Prostate gland (tissue), 2 donors: ENCODE results near the gene B4GALNT2. TPM values are rescaled to one million over a fixed set of nuclear protein-coding genes. Genes with fewer than 3 reads are reported as not detected.

Experiments
- DNase-seq: peaks from one replicate; pipeline ENCODE4 v3.0.0-alpha.2; 2019; ENCODE audit warnings: low spot score
- H3K27ac ChIP-seq, 2 donors: fragments of 200-600 bp; sonication (generic); 2 replicates each; pipeline ENCODE4 v1.5.1; 2017 to 2019
- H3K27me3 ChIP-seq: fragments of 200-600 bp; sonication (generic); replicated peaks from 2 replicates; pipeline ENCODE4 v1.5.1; 2019; ENCODE audit not compliant: insufficient read depth
- H3K36me3 ChIP-seq, 2 donors: fragments of 200-600 bp; sonication (generic); 1 replicate in 1 of 2; 2 replicates in 1 of 2; pipeline versions ENCODE4 v1.5.1 to v1.8.1; 2017 to 2019
- H3K4me1 ChIP-seq: fragments of 200-600 bp; sonication (generic); replicated peaks from 2 replicates; pipeline ENCODE4 v1.5.1; 2019
- H3K4me3 ChIP-seq, 2 donors: fragments of 200-600 bp; sonication (generic); 2 replicates each; pipeline ENCODE4 v1.5.1; 2017 to 2019
- H3K9me3 ChIP-seq: fragments of 200-600 bp; sonication (generic); 2 replicates; pipeline ENCODE4 v1.5.1; 2017
- POLR2A ChIP-seq: fragments of 450-650 bp; IDR thresholded peaks from one replicate; pipeline ENCODE4 v1.6.1; 2016; ENCODE audit warnings: antibody characterized with exemption, mild to moderate bottlenecking
- POLR2AphosphoS5 ChIP-seq: sonication (generic); formaldehyde crosslinking; IDR thresholded peaks from one replicate; pipeline ENCODE4 v1.6.1; 2017; ENCODE audit warnings: antibody characterized with exemption
- WGBS: methylation state at CpG from one replicate; pipeline ENCODE4 v1.1.5; 2018; 5-methylcytosine and 5-hydroxymethylcytosine counted together
- intact Hi-C: fragments of 100-400 bp; cut with DNase I; formaldehyde crosslinking; loops from one replicate; pipeline ENCODE4 v1.14.2; 2022
- total RNA-seq, 2 donors: library from RNA; depleted of rRNA; stranded (reverse); fragments of >200 nt; gene quantifications; one replicate each; pipeline ENCODE4 v1.1.0, GENCODE V29; 2016
- TF ChIP-seq, protein P1 (sequence below), 4 experiments: fragments of 200-600 bp in 2 of 4; fragments of 450-650 bp in 2 of 4; sonication (generic) in 2 of 4; IDR thresholded peaks; 1 replicate in 3 of 4; 2 replicates in 1 of 4; pipeline ENCODE4 v1.5.1; 2016 to 2019; ENCODE audit warnings: antibody characterized with exemption in 4 of 4, mild to moderate bottlenecking in 2 of 4, moderate library complexity in 2 of 4

Gene B4GALNT2
- total RNA-seq, 2 donors from 2014 or later: not detected

DNA sequence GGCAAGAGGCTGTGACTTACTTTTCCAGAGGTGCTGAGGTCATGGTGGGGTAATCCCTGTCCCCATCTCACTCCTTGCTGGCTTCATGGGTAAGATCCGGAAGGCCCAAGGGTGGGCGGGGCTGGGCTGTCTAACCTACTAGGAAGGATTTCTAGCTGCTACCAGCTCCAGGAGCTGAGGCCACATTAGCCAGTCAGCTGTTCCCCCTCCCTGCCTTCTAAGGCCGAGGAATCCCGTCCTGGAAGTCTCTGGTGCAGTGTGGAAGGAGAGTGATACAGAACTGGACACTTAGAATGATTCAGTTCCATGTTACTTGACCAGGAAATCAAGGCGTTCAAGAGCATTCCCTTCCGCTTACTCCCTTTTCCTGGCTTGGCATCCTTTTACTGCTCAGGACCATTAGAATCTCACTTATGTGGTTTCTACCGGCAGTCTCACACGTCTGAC is 68.9 kb downstream of the B4GALNT2 start:
- Histone ChIP-seq H3K27me3 (no peaks in the 10 kb centered on the region), H3K9me3 (no peaks in the 10 kb centered on the region), H3K4me3 (no peak overlapping the region), H3K4me1 (no peaks in the 10 kb centered on the region), H3K27ac (no peak overlapping the region), H3K36me3 (no peaks in the 10 kb centered on the region)
- 72% methylated on average over 8 of the region's 8 CpGs for WGBS
- TF ChIP-seq, protein P1, sequence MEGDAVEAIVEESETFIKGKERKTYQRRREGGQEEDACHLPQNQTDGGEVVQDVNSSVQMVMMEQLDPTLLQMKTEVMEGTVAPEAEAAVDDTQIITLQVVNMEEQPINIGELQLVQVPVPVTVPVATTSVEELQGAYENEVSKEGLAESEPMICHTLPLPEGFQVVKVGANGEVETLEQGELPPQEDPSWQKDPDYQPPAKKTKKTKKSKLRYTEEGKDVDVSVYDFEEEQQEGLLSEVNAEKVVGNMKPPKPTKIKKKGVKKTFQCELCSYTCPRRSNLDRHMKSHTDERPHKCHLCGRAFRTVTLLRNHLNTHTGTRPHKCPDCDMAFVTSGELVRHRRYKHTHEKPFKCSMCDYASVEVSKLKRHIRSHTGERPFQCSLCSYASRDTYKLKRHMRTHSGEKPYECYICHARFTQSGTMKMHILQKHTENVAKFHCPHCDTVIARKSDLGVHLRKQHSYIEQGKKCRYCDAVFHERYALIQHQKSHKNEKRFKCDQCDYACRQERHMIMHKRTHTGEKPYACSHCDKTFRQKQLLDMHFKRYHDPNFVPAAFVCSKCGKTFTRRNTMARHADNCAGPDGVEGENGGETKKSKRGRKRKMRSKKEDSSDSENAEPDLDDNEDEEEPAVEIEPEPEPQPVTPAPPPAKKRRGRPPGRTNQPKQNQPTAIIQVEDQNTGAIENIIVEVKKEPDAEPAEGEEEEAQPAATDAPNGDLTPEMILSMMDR (IDR thresholded peaks at IDR 0.05): no peak
- TF ChIP-seq POLR2AphosphoS5 (no peak), POLR2A (no peak)
- intact Hi-C loops: no loop called here
- no peak for DNase-seq

DNA sequence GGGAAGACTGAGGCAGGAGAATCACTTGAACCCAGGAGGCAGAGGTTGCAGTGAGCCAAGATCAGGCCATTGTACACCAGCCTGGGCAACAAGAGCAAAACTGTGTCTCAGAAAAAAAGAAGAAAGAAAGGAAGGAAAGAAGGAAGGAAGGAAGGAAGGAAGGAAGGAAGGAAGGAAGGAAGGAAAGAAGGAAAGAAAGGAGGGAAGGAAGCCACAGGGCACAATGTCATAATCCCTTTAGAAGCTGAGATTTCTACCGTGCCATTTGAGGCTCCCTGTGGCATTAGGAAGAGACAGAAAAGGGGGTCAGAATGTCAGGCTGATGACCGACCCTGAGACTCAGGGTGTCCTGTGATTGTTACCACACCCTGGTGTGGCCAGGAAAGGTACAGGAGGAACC is 71.2 kb downstream of the B4GALNT2 start:
- no peak for TF ChIP-seq POLR2A
- no peak for TF ChIP-seq POLR2AphosphoS5
- TF ChIP-seq, protein P1 (IDR thresholded peaks at IDR 0.05): no peak
- intact Hi-C loops: no loop called here
- no peaks in the 10 kb centered on the region for H3K9me3 ChIP-seq

DNA sequence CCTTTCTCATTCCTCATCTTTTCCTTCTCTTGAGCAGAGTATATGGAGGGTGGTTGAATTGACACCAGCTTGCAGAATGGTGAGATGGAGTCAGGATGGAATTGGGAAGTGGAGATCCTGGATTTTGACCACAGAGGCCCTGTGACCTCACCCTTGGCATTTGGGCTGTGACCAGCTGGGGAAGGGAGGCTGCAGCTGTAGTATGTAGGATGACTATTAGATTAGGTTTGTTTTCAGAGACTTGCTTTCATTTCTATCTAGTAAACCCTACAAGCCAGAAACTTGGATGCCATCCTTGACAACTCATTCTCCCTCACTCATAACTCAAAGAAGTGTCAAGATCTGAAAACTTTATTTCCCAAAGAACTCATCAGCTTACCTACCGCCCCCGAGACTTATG is 71.9 kb downstream of the B4GALNT2 start:
- no peak for TF ChIP-seq POLR2A
- TF ChIP-seq, protein P1 (IDR thresholded peaks at IDR 0.05): no peak
- no peak for TF ChIP-seq POLR2AphosphoS5
- no peaks in the 10 kb centered on the region for H3K27me3 ChIP-seq
- intact Hi-C loops: no loop called here
- H3K9me3 ChIP-seq: no peaks in the 10 kb centered on the region
- DNase-seq: no peak
- no peaks in the 10 kb centered on the region for H3K36me3 ChIP-seq
- no peaks in the 10 kb centered on the region for H3K4me1 ChIP-seq
- 93% methylated on average over 2 of the region's 2 CpGs for WGBS
- H3K4me3 ChIP-seq: no peak overlapping the region
- no peak overlapping the region for H3K27ac ChIP-seq

More for the DNA sequence above, 71.2 kb downstream of the B4GALNT2 start:
- Histone ChIP-seq H3K27ac (no peak overlapping the region), H3K4me1 (no peaks in the 10 kb centered on the region), H3K27me3 (no peaks in the 10 kb centered on the region), H3K36me3 (no peaks in the 10 kb centered on the region), H3K4me3 (no peak overlapping the region)
- no peak for DNase-seq
- 73% methylated on average over 2 of the region's 2 CpGs for WGBS

DNA sequence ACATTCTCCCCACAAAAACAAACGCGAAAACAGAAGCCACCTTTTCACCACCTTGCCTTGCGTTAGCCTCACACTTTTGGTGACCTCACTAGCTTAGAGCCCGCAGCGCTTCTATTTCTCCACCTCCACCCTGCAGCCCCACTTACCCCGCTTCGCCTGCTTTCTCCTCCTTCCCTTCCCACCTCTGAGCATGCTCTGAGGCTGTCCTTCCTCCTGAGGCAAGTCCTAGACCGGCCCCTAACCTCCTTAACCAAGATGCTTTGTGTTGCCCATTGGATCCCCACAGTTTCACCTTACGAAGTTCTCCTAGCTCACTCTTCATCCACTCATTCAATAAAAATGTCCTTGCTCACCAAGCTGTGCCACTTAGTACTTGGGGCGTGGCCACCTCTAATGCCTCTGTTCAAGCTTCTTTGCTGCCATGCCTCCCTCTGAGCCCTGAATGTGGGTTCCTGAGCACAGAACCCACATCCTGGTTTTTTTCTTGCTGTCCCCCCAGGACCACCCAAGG is 76.5 kb downstream of the B4GALNT2 start:
- no peaks in the 10 kb centered on the region for H3K36me3 ChIP-seq
- 82% methylated on average over 10 of the region's 10 CpGs for WGBS
- no peak overlapping the region for H3K4me3 ChIP-seq
- H3K27me3 ChIP-seq: peaks cover 2% of the 10 kb centered on the region
- H3K27ac ChIP-seq: no peak overlapping the region
- DNase-seq: no peak
- H3K4me1 ChIP-seq: no peaks in the 10 kb centered on the region
- intact Hi-C loops: no loop called here
- TF ChIP-seq POLR2A (no peak), POLR2AphosphoS5 (no peak)
- TF ChIP-seq, protein P1 (IDR thresholded peaks at IDR 0.05): no peak
- H3K9me3 ChIP-seq: no peaks in the 10 kb centered on the region
